CD4-positive, alpha-beta T cell treated with Interleukin-21 for 1 hour (primary cell): ENCODE results near the gene CACFD1.
"Not testable (repeated sequence)": the region's sequence is repeated elsewhere in the genome, so short reads cannot be mapped to it uniquely, and the experiment has no call there.

ENCODE experiments used
- DNase-seq: peaks from one replicate; pipeline ENCODE4 v3.0.0-alpha.2; 2020

The CACFD1 gene

GRCh38 chr9:133440874-133441273 lies 18.9 kb upstream of the CACFD1 start:
- no peak for DNase-seq

GRCh38 chr9:133441571-133441970 lies 18.2 kb upstream of the CACFD1 start:
- no peak for DNase-seq

DNA sequence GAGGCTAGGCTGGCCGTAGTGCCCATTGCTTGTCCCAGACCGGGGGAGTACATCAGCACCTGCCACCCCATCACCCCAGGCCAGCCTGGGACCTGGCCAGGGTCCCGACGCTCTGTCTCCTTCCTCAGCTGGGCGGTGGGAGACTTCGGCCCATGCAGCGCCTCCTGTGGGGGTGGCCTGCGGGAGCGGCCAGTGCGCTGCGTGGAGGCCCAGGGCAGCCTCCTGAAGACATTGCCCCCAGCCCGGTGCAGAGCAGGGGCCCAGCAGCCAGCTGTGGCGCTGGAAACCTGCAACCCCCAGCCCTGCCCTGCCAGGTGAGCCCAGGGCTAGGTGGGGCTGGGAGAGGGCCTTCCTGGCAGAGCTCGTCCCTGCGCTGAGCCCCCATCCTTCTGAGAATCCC lies 16.5 kb upstream of the CACFD1 start:
- no peak for DNase-seq

DNA sequence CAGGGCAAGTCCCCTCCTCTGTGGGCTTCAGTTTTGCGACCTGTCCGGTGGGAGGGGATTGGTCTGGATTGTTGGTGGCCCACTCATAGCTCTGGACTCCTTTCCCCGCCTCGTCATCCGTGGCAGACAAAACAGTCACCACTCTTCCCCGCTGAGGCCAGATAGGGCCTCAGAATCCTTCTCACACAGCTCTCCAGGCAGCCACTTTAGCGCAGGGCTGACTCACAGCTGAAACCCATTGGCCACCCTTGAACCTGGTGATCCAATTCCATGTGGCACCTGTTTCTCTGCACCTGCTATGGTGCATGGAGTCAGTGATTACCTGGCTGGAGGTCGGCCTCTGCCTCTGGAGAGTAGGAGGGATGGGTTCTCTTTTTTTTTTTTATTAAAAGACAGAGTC lies 15.8 kb upstream of the CACFD1 start:
- no peak for DNase-seq

DNA sequence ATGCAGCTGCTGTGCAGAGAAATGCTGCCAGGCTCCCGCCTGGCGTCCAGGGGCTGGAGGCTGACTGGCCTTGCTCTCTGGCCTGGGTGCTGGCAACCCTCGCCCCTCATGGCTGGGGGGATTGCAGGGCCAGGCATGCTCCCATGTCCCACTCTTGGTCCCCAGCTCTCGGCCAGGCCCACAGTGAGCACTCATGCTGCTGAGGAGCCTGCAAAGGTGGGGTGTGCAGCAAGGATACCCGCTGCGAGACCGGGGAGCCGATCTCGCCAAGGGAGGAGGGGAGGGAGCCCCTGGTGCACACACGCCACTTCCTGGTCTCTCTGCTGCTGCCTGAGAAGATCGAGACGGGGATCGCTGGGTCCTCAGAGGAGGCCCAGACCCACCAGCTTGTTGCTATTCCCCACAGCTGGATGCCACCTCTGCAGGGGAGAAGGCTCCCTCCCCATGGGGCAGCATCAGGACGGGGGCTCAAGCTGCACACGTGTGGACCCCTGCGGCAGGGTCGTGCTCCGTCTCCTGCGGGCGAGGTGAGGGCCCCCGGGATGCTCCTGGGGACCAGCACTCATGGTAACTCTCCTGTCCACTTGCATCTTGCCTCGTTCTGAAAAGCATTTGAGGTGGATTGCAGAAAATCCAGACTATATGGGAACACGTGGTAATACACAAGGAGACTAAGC lies 14.3 kb upstream of the CACFD1 start:
- no peak for DNase-seq

- no peak for DNase-seq
Measured at GRCh38 chr9:133448487-133448972, 11.2 kb upstream of the CACFD1 start.

DNA sequence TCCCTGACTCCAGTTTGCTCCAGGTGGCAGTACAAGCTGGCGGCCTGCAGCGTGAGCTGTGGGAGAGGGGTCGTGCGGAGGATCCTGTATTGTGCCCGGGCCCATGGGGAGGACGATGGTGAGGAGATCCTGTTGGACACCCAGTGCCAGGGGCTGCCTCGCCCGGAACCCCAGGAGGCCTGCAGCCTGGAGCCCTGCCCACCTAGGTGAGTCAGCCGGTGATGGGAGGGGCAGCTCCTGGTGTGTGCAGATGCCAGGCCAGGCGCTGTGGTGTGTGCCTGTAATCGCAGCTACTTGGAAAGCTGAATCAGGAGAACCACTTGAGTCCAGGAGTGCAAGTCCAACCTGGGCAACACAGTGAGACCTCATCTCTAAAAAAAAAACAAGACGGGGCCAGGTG lies 10.0 kb upstream of the CACFD1 start:
- no peak for DNase-seq

GRCh38 chr9:133451865-133452264 lies 7.9 kb upstream of the CACFD1 start:
- DNase-seq, result not testable (repeated sequence)

DNA sequence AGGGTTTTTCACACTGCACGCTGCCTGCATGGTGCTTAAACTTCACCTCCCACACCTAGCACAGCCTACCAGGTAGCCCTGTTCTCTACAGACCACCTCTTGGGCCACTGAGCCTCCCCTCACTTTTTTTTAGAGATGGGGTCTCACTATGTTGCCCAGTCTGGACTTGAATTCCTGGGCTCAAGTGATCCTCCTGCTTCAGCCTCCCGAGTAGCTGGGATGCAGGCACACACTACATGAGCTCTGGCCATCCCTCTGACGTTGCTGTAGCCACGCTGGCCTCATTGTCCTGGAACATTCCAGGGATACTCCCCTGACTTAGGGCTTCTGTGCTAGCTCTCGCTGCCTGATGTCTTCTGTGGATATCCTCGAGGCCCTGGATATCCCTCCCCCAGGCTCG lies 7.2 kb upstream of the CACFD1 start:
- DNase-seq, result no peak

DNA sequence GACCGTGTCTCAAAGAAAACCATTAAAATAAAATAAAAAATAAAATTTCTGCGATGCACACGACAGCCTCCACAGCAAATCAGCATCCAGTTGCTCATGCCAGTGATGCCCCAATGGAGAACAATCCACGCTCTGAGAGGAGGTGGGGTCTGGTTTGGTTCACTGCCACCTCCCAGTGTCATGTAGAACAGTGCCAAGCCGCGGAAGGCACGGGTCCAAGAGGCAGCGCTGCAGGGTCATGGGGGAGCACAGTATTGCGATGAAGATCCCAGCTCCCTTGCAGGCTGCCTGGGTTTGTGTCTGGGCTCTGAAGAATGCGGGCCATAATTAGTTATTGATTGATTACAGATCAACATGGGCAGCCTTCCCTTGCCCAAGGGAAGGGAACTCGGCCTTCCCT lies 6.1 kb upstream of the CACFD1 start:
- no peak for DNase-seq

DNA sequence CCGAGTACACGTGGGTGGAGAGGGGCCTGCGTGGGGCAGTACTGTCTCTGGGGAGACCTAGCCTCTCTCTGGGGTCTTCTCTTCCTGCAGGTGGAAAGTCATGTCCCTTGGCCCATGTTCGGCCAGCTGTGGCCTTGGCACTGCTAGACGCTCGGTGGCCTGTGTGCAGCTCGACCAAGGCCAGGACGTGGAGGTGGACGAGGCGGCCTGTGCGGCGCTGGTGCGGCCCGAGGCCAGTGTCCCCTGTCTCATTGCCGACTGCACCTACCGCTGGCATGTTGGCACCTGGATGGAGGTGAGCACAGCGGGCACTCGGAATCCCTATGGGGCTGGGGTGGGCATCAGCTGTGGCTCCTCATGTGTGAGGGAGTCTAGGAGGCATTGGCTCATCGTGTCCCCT lies 5.5 kb upstream of the CACFD1 start:
- DNase-seq, result no peak

DNA sequence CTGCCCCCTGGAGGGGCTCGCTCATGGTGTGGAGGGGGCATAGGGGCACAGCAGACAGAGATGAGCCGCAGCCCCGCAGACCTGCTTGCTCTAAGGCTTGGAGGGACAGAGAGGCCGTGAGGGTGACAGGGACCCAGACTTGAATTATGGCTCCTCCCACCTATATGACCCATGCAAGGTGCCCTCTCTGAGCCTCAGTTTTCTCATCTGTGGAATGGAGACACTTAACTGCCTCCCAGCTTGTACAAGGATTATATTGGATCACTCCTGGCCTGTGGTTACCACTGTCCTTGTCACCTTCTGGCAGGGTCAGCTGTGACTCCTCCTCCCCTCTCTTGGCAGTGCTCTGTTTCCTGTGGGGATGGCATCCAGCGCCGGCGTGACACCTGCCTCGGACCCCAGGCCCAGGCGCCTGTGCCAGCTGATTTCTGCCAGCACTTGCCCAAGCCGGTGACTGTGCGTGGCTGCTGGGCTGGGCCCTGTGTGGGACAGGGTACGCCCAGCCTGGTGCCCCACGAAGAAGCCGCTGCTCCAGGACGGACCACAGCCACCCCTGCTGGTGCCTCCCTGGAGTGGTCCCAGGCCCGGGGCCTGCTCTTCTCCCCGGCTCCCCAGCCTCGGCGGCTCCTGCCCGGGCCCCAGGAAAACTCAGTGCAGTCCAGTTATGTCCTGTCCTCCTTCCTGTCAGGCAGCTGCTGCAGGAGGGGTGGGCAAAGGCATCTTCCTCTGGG lies 4.7 kb upstream of the CACFD1 start:
- DNase-seq, result no peak

DNA sequence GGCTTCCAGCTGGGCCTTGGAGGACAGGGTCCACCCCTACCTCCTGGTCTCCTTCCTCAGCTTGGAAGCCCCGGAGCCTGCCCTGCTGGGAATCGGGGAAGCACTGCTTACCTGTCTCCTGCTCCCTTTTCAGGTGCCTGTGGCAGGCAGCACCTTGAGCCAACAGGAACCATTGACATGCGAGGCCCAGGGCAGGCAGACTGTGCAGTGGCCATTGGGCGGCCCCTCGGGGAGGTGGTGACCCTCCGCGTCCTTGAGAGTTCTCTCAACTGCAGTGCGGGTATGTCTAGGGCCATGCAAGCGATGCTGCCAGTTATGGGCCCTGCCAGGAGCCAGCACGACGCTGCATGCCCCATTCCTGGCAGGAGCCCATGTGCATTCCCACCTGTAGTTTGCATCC lies 3.8 kb upstream of the CACFD1 start:
- no peak for DNase-seq

GRCh38 chr9:133456409-133456808 lies 3.4 kb upstream of the CACFD1 start:
- DNase-seq, result no peak

GRCh38 chr9:133457233-133457632 lies 2.5 kb upstream of the CACFD1 start:
- no peak for DNase-seq

DNA sequence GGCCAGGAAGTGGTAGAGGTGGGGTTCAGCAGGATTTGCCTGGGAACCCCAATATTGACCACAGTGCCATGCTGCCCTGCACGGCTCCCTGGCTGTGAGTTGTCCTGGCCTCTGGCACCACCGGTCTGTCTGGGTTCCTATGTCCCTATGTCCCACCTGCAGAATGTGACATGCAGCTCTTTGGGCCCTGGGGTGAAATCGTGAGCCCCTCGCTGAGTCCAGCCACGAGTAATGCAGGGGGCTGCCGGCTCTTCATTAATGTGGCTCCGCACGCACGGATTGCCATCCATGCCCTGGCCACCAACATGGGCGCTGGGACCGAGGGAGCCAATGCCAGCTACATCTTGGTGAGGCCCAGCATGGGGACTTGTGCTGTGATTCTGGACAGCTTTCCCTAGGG lies 2.0 kb upstream of the CACFD1 start:
- DNase-seq, result no peak

GRCh38 chr9:133458643-133459312 lies 1.0 kb upstream of the CACFD1 start:
- no peak for DNase-seq

GRCh38 chr9:133460405-133461175 lies 812 bp downstream of the CACFD1 start:
- DNase-seq, result peak; percentile 66

GRCh38 chr9:133461975-133462374 lies 2.2 kb downstream of the CACFD1 start:
- no peak for DNase-seq

DNA sequence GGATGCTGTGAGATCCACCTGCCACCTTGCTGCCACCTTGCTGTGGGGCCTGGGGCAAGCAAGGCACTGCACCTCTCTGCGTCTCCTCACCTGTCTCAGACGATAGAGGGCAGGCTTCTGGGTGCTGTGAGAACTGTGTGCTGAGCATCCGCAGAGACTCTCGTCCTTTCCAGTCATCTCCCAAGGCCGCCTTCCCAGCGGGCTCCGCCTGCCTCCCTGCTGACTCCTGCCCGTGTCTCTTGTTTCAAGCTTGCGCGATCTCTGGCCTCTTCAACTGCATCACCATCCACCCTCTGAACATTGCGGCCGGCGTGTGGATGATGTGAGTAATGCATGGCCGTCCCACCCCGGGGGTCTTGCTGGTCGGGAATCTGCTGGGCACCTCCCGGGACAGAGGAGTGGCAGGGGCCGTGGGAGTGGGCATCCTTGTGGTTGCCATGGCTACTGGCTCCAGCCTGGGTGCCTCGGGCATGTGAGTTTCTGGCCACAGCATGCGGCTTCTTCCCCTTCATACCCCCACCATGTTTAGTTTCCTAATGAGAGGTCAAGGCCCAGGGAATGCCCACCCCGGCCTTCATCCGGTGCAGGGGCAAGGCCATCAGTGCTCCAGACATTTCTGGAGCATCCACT lies 3.6 kb downstream of the CACFD1 start:
- DNase-seq, result peak; percentile 15

DNA sequence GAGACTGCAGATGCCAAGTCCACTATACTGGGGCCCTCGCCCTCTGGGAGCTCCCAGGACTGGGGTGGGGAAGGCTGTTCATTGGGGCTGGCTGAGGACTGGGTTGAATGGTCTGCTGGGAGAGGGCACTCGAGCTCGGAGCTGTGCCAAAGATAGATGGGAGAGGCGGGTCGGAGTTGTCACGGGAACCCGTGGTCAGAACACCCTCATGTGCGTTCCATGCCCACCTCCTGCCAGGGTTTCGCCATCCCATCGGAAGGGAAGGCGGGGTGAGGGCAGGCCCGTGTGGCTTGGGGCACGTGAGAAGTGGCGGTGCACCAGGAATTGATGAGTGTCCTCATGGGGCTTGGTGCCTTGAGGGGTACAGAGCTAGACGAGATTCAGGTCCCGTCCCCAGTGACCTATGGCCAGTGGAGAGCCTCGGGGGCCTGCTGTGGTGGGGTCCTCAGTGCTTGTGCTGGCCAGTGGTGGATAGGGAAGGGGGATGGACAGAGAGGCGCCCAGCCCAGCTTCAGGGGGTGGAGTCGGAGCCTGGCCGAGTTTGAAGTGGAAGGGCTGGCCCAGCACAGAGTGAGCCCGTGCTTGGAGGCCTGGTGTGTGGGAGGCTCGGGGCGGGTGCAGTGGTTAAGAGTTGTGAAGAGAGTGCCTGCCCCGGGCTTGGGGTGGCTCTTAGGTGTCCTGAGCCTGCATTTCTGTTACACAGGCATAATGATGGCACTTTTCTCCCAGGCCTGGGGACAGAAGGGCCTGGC lies 4.3 kb downstream of the CACFD1 start:
- no peak for DNase-seq

DNA sequence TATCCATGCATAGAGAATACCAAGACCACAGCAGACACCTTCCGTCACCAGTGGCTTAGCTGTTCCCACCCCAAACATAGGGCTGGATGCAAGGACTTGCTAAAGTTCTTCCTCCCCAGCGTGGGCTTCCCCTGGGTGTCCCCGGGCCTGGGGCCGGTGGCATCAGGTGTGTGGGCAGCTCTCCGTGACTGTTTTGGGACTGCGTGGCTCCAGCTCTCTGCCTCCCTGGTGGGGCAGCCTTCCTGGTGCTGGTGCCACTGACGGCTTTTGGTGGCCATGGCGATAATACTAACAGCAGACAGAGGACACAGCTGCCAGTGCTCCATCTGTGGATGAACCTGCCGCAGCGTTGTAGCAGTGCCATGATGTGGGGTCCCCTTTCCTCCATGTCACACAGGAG lies 4.9 kb downstream of the CACFD1 start:
- DNase-seq, result no peak
